B cell (primary cell): ENCODE data around the gene PXK. TPM values are rescaled to one million over a fixed set of nuclear protein-coding genes. Genes with fewer than 3 reads are reported as not detected.

ENCODE experiments used
- ATAC-seq: fragments of 200-7000 bp; cut with Tn5 transposase; one replicate; pipeline ENCODE4 v1.10.0; 2021; ENCODE audit warnings: low read depth, mild to moderate bottlenecking, moderate number of reproducible peaks, moderate library complexity
- CTCF ChIA-PET: fragments of 350-600 bp; sonication (Branson Sonifier 250); formaldehyde crosslinking; loops from one replicate; lab custom pipeline; 2021; ENCODE audit warnings: antibody characterized with exemption, inconsistent platforms; lab: Charles Lee
- POLR2A ChIA-PET: fragments of 350-600 bp; sonication (Branson Sonifier 250); formaldehyde crosslinking; loops from one replicate; lab custom pipeline; 2021; ENCODE audit warnings: antibody characterized with exemption; lab: Charles Lee
- DNase-seq: peaks from one replicate; pipeline ENCODE4 v3.0.0; 2013
- H2AFZ ChIP-seq: 2 replicates; pipeline ENCODE4 v1.6.1; 2012; ENCODE audit warnings: mild to moderate bottlenecking, low read depth, low read length; ENCODE audit not compliant: insufficient read depth, poor library complexity, severe bottlenecking
- H3K27ac ChIP-seq, 2 donors: 1 replicate in 1 of 2; 2 replicates in 1 of 2; pipeline ENCODE4 v1.5.1; 2012 to 2013; ENCODE audit warnings: low read length in 2 of 2, mild to moderate bottlenecking in 2 of 2, moderate library complexity in 1 of 2
- H3K27me3 ChIP-seq, 4 experiments: fragments of 200-600 bp in 1 of 4; sonication (generic) in 1 of 4; replicated peaks in 1 of 4; 1 replicate in 2 of 4; 2 replicates in 2 of 4; pipeline versions ENCODE4 v1.6.1 to v1.7.0; 2013 to 2016; ENCODE audit warnings: low read length in 3 of 4, mild to moderate bottlenecking in 2 of 4, mixed read lengths in 1 of 4, moderate library complexity in 1 of 4; ENCODE audit not compliant: insufficient read depth in 4 of 4, control insufficient read depth in 3 of 4; ENCODE audit errors: control extremely low read depth in 1 of 4
- H3K36me3 ChIP-seq, 2 experiments: replicated peaks in 1 of 2; 1 replicate in 1 of 2; 2 replicates in 1 of 2; pipeline versions ENCODE4 v1.6.1 to v1.7.1; 2013; ENCODE audit warnings: low read length in 1 of 2; ENCODE audit not compliant: insufficient read depth in 2 of 2, control insufficient read depth in 1 of 2; ENCODE audit errors: control extremely low read depth in 1 of 2, extremely low read depth in 1 of 2
- H3K4me1 ChIP-seq, 2 donors: fragments of 200-600 bp in 1 of 2; sonication (generic) in 1 of 2; 1 replicate in 1 of 2; 2 replicates in 1 of 2; pipeline versions ENCODE4 v1.5.1 to v1.6.1; 2013 to 2017; ENCODE audit warnings: low read length in 2 of 2; ENCODE audit not compliant: control insufficient read depth in 2 of 2, insufficient read depth in 2 of 2
- H3K4me2 ChIP-seq: replicated peaks from 2 replicates; pipeline ENCODE3; 2012; ENCODE audit warnings: mild to moderate bottlenecking, low read depth, low read length; ENCODE audit not compliant: poor library complexity, severe bottlenecking
- H3K4me3 ChIP-seq, 5 experiments: fragments of 200-600 bp in 1 of 5; sonication (generic) in 1 of 5; 1 replicate in 3 of 5; 2 replicates in 2 of 5; pipeline versions ENCODE4 v1.5.1 to v1.7.0; 2011 to 2016; ENCODE audit warnings: low read length in 4 of 5, mild to moderate bottlenecking in 4 of 5, low read depth in 2 of 5, control low read depth in 1 of 5, moderate library complexity in 1 of 5; ENCODE audit not compliant: insufficient read depth in 1 of 5; ENCODE audit errors: control extremely low read depth in 1 of 5, extremely low read depth in 1 of 5
- H3K79me2 ChIP-seq: fragments of 200-600 bp; sonication (generic); one replicate; pipeline ENCODE4 v1.6.0; 2016; ENCODE audit warnings: low read length; ENCODE audit not compliant: control insufficient read depth, insufficient read depth
- H3K9ac ChIP-seq: fragments of 200-600 bp; sonication (generic); 2 replicates; pipeline ENCODE4 v1.6.1; 2017; ENCODE audit warnings: mild to moderate bottlenecking, low read length, moderate library complexity
- H3K9me3 ChIP-seq, 3 donors: one replicate each; pipeline versions ENCODE4 v1.6.1 to v1.7.1; 2013; ENCODE audit warnings: low read length in 2 of 3; ENCODE audit not compliant: control insufficient read depth in 2 of 3, insufficient read depth in 1 of 3; ENCODE audit errors: control extremely low read depth in 1 of 3
- H4K20me1 ChIP-seq: 2 replicates; pipeline ENCODE4 v1.6.0; 2012; ENCODE audit warnings: mild to moderate bottlenecking, low read length; ENCODE audit not compliant: insufficient read depth, control insufficient read depth, poor library complexity, severe bottlenecking
- H3K27ac Mint-ChIP-seq: one replicate; pipeline ENCODE4 v1.8.0; 2021; ENCODE audit warnings: mixed read lengths
- H3K27me3 Mint-ChIP-seq: one replicate; pipeline ENCODE4 v1.8.0; 2021; ENCODE audit warnings: mixed read lengths
- H3K4me1 Mint-ChIP-seq: one replicate; pipeline ENCODE4 v1.8.0; 2021; ENCODE audit warnings: mixed read lengths
- H3K4me3 Mint-ChIP-seq: one replicate; pipeline ENCODE4 v1.8.0; 2021; ENCODE audit warnings: mixed read lengths
- H3K9me3 Mint-ChIP-seq: one replicate; pipeline ENCODE4 v1.8.0; 2022; ENCODE audit warnings: mixed read lengths; ENCODE audit not compliant: insufficient read depth
- EZH2 ChIP-seq: IDR thresholded peaks from 2 replicates; pipeline ENCODE4 v1.6.1; 2012; ENCODE audit warnings: borderline replicate concordance, low read depth, mild to moderate bottlenecking, moderate library complexity, low read length; ENCODE audit not compliant: insufficient read depth, poor library complexity, severe bottlenecking
- WGBS: methylation state at CpG from one replicate; pipeline ENCODE4 v1.1.5; 2013; ENCODE audit warnings: missing lambda C conversion rate; ENCODE audit not compliant: insufficient coverage; 5-methylcytosine and 5-hydroxymethylcytosine counted together
- intact Hi-C: fragments of 100-400 bp; cut with micrococcal nuclease; formaldehyde crosslinking; loops from one replicate; pipeline ENCODE4 v1.10.0; 2022
- polyA plus RNA-seq: library from polyadenylated mRNA; depleted of rRNA; stranded (reverse); fragments of >200 nt; gene quantifications from 2 replicates; pipeline ENCODE4 v1.2.3, GENCODE V29; 2012
- total RNA-seq, 2 donors: library from RNA; stranded (reverse); fragments of 120-200 nt in 1 of 2; gene quantifications; 1 replicate in 1 of 2; 2 replicates in 1 of 2; pipeline versions ENCODE4 v1.2.3 to v1.2.4, GENCODE V29; 2013 to 2022
- TF ChIP-seq, protein P1 (sequence below): fragments of 200-600 bp; IDR thresholded peaks from one replicate; pipeline ENCODE4 v1.8.0; 2022; ENCODE audit warnings: antibody characterized with exemption, mild to moderate bottlenecking

The PXK gene
- total and polyA plus RNA-seq, 2 donors (not counting 1 experiment from before 2014, with no cell fraction given), result 46.8 to 104 TPM

DNA sequence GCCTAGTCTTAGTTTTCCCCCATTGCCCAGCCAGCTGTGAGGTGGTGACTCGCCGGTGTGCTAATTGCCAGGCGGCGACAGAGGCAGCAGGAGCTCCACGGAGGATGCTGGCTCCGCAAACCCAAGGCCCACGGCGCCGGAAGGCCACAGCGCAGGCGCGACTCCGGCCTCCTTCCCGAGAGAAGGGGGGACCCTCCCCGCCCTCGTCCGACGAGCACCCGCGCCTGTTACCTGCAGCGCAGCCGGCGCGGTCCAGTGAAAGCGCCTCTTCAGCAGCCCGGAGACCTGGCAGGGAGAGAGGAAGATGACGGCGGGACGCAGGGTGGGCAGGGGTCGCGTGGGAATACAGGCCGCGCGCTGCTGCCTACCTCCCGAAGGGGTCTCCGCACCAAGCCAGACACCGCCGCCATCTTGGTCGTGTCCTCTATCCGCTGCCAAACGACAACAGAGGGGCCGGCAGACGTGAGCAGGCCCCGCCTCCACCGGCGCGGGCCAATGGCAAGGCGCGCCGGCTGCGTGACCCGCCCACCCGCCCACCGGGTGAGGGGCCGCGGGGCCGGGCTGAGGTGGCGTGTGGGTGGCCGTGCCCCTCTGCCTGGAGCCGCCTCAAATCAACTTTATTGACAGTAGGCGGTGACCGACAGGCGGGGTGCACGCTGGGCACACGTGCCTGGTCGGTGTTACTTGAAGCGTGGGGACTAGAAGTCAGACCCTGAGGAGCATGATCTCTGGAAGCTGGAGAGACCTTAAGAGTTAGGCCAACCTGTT, 100.9 kb downstream of the PXK start, which contains the start of gene PDHB:
TSS of gene PDHB (minus strand) at position 433 of the 768 bp plus-strand sequence. CDS start at position 410, 23 bp downstream.
- peak within 1 kb of the TSS; percentile 82 to 87 for H3K27ac ChIP-seq
- intact Hi-C loops, result loop anchor here (1.0 to 5.0 kb wide), 7 partner anchors 15 to 196 kb away; partner anchors contain the start of genes ABHD6, HTD2, KCTD6 and RPP14
- H3K4me1 ChIP-seq, result peaks cover 9 to 22% of the 10 kb centered on the region in 2 donors
- Mint-ChIP-seq H3K27ac (peak within 1 kb of the TSS; percentile 98), H3K4me3 (peak within 1 kb of the TSS; percentile 97), H3K27me3 (no peaks in the 10 kb centered on the region), H3K4me1 (peaks cover 25% of the 10 kb centered on the region), H3K9me3 (no peaks in the 10 kb centered on the region)
- peaks cover 0 to 36% of the 10 kb centered on the region in 2 experiments for H3K36me3 ChIP-seq
- peaks cover 27% of the 10 kb centered on the region for H3K79me2 ChIP-seq
- peaks cover 8% of the 10 kb centered on the region for H4K20me1 ChIP-seq
- ChIA-PET CTCF (interaction anchor here (0.6 to 4.2 kb wide), 6 partner anchors 9 to 126 kb away, joined by 3 to 18 read pairs (median 4); partner anchors contain the start of genes HTD2 and RPP14), POLR2A (interaction anchor here (0.8 to 1.6 kb wide), 4 partner anchors 41 to 127 kb away, joined by 3 to 5 read pairs (median 4); partner anchors contain the start of genes HTD2, KCTD6 and RPP14)
- H3K27me3 ChIP-seq, result no peaks in the 10 kb centered on the region
- ATAC-seq (peak; percentile 94), DNase-seq (peak; percentile 93)
- peak within 1 kb of the TSS; percentile 75 to 93 (median 91) for H3K4me3 ChIP-seq
- H3K9ac ChIP-seq, result peak within 1 kb of the TSS; percentile 95
- TF ChIP-seq EZH2, result no peak
- TF ChIP-seq, protein P1, sequence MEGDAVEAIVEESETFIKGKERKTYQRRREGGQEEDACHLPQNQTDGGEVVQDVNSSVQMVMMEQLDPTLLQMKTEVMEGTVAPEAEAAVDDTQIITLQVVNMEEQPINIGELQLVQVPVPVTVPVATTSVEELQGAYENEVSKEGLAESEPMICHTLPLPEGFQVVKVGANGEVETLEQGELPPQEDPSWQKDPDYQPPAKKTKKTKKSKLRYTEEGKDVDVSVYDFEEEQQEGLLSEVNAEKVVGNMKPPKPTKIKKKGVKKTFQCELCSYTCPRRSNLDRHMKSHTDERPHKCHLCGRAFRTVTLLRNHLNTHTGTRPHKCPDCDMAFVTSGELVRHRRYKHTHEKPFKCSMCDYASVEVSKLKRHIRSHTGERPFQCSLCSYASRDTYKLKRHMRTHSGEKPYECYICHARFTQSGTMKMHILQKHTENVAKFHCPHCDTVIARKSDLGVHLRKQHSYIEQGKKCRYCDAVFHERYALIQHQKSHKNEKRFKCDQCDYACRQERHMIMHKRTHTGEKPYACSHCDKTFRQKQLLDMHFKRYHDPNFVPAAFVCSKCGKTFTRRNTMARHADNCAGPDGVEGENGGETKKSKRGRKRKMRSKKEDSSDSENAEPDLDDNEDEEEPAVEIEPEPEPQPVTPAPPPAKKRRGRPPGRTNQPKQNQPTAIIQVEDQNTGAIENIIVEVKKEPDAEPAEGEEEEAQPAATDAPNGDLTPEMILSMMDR, result no peak
- H3K4me2 ChIP-seq, result peak within 1 kb of the TSS; percentile 84
- WGBS, result under 1% methylated on average over 67 of the region's 67 CpGs
- no peaks in the 10 kb centered on the region for H3K9me3 ChIP-seq
- peak within 1 kb of the TSS; percentile 99 for H2AFZ ChIP-seq
